Stimulated activated CD4-positive, alpha-beta T cell treated with anti-CD3 and anti-CD28 coated beads, Interleukin-2, amount 100 ng/mL, for 4 hours (primary cell): ENCODE results near the gene TP53AIP1.

Experiments used
- DNase-seq: peaks from one replicate; pipeline ENCODE4 v3.0.0-alpha.2; 2020; ENCODE audit warnings: low read depth

TP53AIP1 gene

GRCh38 chr11:128943428-128943976, 831 bp upstream of the TP53AIP1 start:
- DNase-seq, result no peak

- DNase-seq, result no peak
These were observed 429 bp downstream of the TP53AIP1 start for GRCh38 chr11:128942272-128942612.

- no peak for DNase-seq
These were observed 949 bp downstream of the TP53AIP1 start for GRCh38 chr11:128941573-128942271.

DNA sequence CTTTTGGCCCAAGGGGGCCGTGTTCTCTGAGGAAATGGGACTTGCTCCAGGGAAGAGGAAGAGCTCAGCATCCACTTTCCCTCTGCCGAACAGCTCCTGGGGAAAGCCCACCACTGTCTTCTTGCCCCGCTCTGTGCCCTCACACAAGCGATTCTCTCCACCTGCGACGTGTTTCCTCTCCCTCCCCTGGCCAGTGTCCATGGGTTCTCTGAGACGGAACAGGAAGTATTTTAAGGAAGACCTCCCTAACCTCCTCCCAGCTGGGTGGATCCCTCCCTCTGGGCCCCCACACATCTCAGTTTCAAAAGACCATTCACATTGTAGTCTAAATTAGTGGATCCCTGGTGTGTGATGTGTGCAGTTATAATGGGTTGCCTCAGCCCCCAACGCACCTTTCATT, 1.6 kb downstream of the TP53AIP1 start:
- DNase-seq, result no peak

- no peak for DNase-seq
These were observed 2.1 kb downstream of the TP53AIP1 start for GRCh38 chr11:128940603-128941002.

GRCh38 chr11:128940156-128940555, 2.5 kb downstream of the TP53AIP1 start:
- DNase-seq, result no peak

DNA sequence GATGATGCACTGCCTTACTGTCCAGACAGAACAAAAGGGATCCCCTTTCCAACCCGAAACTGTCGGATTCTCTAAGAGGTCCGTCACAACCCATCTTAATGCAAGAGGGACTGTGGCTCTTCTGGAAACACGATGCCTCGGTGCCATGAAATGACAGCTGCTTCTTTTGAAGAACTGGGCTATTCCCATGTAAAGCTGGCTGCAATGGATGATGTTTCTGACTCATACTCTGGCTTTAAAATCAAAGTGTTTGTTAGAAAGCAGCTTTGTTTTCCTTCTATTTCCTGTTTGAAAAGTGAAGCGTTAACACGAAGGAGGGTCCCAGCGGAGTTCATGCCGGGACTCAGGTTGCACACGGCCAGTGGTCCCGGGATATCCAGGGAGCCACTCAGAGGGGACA, 3.1 kb downstream of the TP53AIP1 start:
- no peak for DNase-seq

DNA sequence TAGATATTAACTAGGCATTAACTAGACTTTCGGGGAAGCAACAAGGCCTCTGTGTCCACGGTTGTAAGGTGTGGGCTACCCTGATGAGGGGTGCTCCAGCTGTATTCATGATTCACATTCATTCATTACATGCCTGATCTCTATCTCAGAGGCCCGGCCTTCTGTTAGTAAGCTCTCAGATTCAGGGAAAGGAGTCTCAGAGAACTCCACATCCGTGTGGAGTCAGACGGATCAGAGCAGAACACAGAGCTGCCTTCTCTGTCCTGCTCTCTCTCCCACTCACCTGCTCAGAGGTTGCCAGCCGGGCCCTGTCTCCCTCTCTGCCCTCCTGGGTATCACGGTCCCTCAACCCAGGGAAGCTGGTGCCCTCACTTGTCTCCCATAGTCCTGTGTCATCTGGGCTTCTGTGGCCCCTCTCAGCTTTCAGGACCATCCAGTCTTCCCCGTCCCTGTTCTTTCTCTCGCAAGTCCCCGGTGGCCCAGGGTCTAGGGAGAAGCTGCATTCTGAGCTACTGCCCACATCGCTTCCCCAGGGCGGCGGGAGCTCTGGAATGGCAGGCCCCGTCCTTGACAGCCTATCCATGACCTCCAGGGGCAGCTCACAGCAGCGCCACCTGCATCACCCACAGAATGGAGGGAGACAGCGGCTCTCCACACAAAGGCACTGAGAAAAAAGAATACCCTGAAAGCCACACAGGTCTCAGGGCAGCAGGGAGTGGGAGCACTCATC, 4.3 kb downstream of the TP53AIP1 start:
- no peak for DNase-seq

DNA sequence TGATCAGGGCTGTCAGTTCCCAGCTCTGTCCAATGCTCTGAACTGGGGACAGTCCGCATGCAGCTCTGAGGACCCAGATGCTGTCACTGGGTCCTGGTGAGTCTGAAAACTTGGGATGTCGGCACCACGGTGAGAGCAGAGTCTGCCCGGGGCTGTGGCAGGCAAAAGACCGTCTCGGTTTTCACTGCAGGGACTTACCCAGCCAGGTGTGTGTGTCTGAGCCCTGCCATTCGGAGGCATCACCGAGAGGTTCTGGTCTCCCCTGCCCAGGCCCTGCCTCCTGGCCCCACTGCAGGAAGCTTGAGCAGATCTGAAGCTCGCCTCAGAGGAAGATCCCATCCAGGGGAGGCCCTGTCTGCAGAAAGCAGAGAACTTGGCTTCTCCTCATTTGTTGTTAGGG, 5.2 kb downstream of the TP53AIP1 start:
- DNase-seq, result no peak

DNA sequence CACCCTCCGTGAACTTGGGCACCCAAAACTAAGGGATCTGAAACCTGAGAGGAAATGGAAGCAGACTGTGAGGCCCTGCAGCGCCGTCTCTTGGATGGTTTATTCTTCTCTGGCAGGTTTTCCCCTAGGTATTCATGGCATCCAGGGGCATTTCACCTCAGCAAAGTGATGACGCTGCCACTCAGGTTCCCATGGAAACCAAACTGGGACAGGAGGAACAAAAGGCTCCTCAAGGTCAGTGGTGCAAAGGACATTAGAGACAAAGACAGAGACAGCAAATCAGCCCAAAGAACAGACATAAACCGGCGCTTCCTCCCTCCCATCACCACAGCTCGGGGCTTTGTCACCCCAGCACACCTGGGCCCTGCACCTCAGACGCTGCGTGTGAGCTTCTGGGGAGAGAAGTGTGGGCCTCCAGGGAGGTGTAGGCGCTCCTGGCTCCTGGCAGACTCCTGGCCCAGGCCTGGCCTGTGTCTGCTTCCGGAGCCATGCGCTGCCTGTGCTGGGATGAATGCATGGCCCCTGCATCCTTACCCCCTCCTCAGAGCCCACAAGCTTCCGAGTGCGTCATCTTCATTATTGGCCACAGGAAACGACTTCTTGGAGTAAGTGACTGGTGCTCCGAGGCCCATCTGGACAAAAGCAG, 5.9 kb downstream of the TP53AIP1 start:
- no peak for DNase-seq

- no peak for DNase-seq
These were observed 7.7 kb downstream of the TP53AIP1 start for GRCh38 chr11:128934926-128935325.

DNA sequence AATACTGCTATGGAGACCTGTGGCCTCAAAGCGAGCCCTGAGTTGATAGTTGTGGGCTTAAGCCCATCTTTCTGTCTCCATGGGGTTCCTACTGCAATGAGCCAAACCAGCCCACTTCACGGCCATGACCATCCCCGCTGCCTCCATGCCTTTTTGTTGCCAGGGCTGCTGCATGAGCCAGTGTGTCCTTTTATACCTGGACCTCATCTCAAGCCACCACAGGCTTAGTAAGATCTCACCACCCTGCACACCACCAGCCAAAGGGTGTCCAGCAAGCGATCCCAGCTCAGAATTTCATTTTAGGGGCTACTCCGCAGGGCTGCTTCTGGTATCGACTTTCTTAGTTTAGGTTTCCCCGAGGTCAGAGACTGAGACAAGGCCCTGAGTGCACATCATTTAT, 8.3 kb downstream of the TP53AIP1 start:
- DNase-seq, result no peak

DNA sequence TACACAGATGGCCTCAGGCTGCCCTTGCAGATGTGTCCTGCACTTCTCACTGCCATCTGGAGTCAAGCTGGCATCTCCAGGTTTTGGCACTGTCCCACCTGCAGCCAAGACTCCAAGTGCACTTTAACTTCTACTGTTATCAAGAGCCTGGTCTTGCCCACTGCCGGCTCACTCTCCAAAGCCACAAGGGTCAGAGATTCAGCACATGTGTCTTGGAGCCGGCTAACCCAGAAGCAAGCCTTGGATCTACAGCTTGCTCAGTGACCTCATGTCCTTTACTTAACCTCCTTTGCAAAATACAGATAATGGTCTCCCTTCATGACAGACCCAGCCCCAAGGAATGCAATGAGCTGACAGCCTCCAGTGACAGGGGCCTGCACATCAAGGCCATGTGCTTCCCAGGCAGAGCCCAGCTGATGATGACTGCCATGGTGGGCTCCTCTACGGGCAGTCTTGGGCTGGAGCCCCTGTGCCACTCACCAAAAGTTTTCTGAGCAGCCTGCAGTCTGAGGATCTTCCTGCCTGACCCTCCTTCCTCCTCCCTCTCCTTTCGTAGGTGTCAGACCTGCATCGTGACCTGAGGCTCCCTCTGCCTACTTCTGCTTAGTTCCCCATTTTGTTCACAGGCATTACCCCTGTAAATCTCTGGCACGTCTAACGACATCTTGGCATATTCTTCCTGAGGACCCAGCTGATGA, 9.0 kb downstream of the TP53AIP1 start:
- no peak for DNase-seq

DNA sequence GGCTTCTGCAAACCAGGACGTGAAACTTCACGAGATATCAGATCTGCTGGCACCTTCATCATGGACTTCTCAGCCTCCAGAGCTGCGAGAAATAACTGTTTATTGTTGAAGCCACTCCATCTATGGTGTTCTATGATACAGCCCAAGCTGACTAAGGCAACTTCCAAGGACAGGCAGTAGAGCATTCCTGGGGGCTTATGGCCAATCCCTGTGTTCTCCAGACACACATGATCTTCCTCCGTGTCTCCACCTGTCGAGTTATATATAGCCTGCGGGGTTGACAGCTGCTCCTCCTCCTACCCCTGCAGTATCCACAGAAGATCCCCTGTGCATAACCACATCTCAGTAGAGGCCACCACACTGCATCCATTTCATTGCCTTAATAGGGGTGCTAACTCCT, 11.0 kb downstream of the TP53AIP1 start:
- no peak for DNase-seq

DNA sequence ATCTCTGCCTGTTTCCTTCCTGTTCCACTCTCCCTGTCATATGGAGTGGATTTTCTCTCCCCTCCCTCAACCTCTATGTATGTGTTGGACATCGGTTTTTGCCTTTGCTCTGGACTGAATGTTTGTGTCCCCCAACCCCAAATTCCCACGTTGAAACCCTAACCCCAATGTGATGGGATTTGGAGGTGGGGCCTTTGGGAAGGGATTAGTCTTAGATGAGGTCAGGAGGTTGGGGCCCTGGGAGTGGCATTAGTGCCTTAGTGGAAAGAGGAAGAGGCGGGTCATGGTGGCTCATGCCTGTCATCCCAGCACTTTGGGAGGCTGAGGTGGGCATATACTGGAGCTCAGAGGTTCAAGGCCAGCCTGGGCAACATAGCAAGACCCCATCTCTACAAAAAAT, 11.6 kb downstream of the TP53AIP1 start:
- no peak for DNase-seq

- DNase-seq, result no peak
These were observed 12.7 kb downstream of the TP53AIP1 start for GRCh38 chr11:128929991-128930390.

- DNase-seq, result no peak
These were observed 13.2 kb downstream of the TP53AIP1 start for GRCh38 chr11:128929468-128929867.

- no peak for DNase-seq
These were observed 14.3 kb downstream of the TP53AIP1 start for GRCh38 chr11:128928400-128928799.

DNA sequence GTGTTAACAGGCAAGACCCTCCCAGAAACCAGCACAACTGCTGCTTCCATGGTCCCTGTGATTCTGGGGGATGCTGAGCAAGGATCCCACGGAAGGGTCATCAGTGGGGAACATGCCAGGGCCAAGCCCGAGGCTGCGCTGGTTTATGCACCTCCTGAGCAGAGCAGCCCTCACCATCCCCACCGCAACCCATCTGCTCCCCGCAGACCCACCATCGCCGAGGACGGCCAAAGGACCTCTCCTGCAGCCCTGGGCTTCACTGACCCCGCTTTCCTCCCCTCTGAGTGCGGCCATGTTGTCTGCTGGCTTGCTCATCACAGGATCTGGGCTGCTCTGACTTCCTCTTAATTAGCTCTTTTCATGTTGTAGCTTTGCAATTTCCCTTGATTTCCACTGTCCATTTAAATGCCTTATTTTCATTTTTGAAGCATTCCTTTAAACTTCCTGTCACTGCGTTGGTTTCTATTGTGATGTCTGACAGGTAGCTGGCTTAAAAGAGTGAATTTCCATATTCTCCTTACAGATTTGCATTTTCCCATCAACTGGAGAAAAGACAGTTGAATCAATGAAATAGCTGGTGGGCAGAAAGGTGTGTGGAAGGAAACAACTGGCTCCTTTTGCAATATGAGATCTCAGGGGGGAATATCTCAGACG, 14.9 kb downstream of the TP53AIP1 start:
- DNase-seq, result no peak

DNA sequence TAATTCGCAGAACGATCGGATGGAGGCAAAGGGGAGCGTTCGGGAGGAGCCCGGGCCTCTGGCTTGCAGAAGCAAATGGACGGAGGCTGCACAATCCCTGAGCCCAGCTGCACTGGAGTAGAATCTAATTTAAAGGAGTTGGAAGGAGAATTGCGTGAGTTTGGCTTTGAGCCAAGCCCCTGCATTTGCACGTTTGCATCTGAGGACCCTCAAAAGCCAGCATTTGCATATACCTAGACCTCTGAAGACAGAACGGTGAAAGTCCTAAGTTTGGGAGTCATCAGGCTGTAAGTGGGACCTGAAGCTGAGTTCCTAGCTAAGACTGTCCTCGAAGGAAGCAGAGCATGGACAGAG, 15.6 kb downstream of the TP53AIP1 start:
- no peak for DNase-seq

DNA sequence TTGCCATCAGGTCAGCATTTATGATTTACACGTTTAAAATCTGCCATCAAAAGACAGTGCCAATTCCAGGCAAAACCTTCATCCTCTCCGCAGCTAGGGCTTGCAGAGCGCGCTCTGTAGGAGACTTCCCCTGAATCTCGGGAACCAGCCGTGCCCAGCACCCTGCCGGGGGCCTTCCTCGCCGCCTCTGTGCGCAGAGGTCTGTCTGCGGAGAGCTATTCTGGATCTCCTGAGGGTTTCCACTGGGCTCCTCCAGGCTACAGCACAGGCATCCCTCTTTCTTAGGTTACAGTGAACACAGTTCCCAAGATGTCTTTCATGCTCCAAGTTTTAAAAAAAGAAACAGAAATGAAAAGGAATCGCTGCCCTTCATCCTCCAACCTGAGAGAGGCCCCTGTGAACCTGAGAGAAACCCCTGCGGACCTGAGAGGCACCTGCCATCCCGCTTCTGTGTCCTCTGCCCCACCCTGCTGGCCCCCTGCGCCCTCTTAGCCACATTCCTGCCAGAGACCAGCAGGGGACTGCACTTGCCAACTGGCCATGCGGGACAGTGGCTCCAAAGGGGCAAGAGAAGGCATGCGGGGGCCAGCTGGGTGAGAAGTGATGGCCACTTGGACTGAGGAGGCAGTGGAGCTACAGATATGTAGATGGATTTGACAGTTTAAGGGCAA, 16.1 kb downstream of the TP53AIP1 start:
- DNase-seq, result no peak

- no peak for DNase-seq
These were observed 16.7 kb downstream of the TP53AIP1 start for GRCh38 chr11:128926000-128926399.
